Keratinocyte (primary cell): ENCODE data around the gene ZNF423. TPM values are rescaled to one million over a fixed set of nuclear protein-coding genes. Genes with fewer than 3 reads are reported as not detected.

Source experiments
- DNase-seq: peaks from one replicate; pipeline ENCODE4 v3.0.0-alpha.2; 2011; ENCODE audit warnings: low read depth, missing footprints, low spot score
- FAIRE-seq: peaks from 2 replicates; lab custom pipeline; 2011; peaks lifted over from hg19 to GRCh38; lab: Jason Lieb, UNC
- H2AFZ ChIP-seq: 2 replicates; pipeline ENCODE4 v1.6.0; 2012; ENCODE audit warnings: low read length, control low read depth, inconsistent platforms; ENCODE audit not compliant: control insufficient read depth
- H3K27ac ChIP-seq: 2 replicates; pipeline ENCODE4 v1.5.1; 2011; ENCODE audit warnings: low read length; ENCODE audit not compliant: control insufficient read depth, insufficient read depth
- H3K27me3 ChIP-seq: 3 replicates; pipeline ENCODE4 v1.6.0; 2011; ENCODE audit warnings: low read length; ENCODE audit not compliant: control insufficient read depth, insufficient read depth; ENCODE audit errors: extremely low read depth
- H3K36me3 ChIP-seq, 2 experiments: 2 replicates in 1 of 2; 3 replicates in 1 of 2; pipeline ENCODE4 v1.5.1; 2011; ENCODE audit warnings: low read length in 2 of 2, mild to moderate bottlenecking in 1 of 2; ENCODE audit not compliant: control insufficient read depth in 2 of 2, insufficient read depth in 2 of 2; ENCODE audit errors: extremely low read depth in 1 of 2
- H3K4me1 ChIP-seq: 3 replicates; pipeline ENCODE4 v1.5.1; 2011; ENCODE audit warnings: low read length; ENCODE audit not compliant: control insufficient read depth, insufficient read depth; ENCODE audit errors: extremely low read depth
- H3K4me2 ChIP-seq: 3 replicates; pipeline ENCODE4 v1.6.0; 2011; ENCODE audit warnings: low read depth, low read length; ENCODE audit not compliant: control insufficient read depth, insufficient read depth; ENCODE audit errors: extremely low read depth
- H3K4me3 ChIP-seq, 3 experiments: fragments of 200-600 bp in 1 of 3; sonication (generic) in 1 of 3; 2 replicates in 2 of 3; 3 replicates in 1 of 3; pipeline ENCODE4 v1.5.1; 2011 to 2016; ENCODE audit warnings: low read length in 3 of 3, mild to moderate bottlenecking in 3 of 3, control low read depth in 2 of 3, inconsistent platforms in 1 of 3, low read depth in 1 of 3, mixed read lengths in 1 of 3, mixed run types in 1 of 3, moderate library complexity in 1 of 3; ENCODE audit not compliant: control insufficient read depth in 2 of 3, insufficient read depth in 2 of 3; ENCODE audit errors: extremely low read depth in 1 of 3
- H3K79me2 ChIP-seq: 2 replicates; pipeline ENCODE4 v1.6.0; 2012; ENCODE audit warnings: low read length; ENCODE audit not compliant: control insufficient read depth, insufficient read depth
- H3K9ac ChIP-seq: 3 replicates; pipeline ENCODE4 v1.6.0; 2011; ENCODE audit warnings: low read length; ENCODE audit not compliant: control insufficient read depth, insufficient read depth; ENCODE audit errors: extremely low read depth
- H3K9me1 ChIP-seq: 3 replicates; pipeline ENCODE4 v1.6.0; 2011; ENCODE audit warnings: low read length; ENCODE audit not compliant: control insufficient read depth, insufficient read depth; ENCODE audit errors: extremely low read depth
- H3K9me3 ChIP-seq: 2 replicates; pipeline ENCODE4 v1.5.1; 2012; ENCODE audit warnings: low read depth, low read length; ENCODE audit not compliant: control insufficient read depth
- H4K20me1 ChIP-seq: 3 replicates; pipeline ENCODE4 v1.6.0; 2011; ENCODE audit warnings: low read length; ENCODE audit not compliant: control insufficient read depth, insufficient read depth; ENCODE audit errors: extremely low read depth
- CTCF ChIP-seq, 3 experiments: IDR thresholded peaks in 1 of 3; conservative IDR thresholded peaks in 1 of 3; optimal IDR thresholded peaks in 1 of 3; 2 replicates in 2 of 3; 3 replicates in 1 of 3; pipeline versions ENCODE3 to v1.5.1; 2011; ENCODE audit warnings: low read length in 3 of 3, mild to moderate bottlenecking in 3 of 3, moderate library complexity in 2 of 3, control low read depth in 1 of 3, inconsistent platforms in 1 of 3; ENCODE audit not compliant: insufficient read depth in 2 of 3; ENCODE audit errors: extremely low read depth in 1 of 3
- EZH2 ChIP-seq: IDR thresholded peaks from one replicate; pipeline ENCODE4 v1.6.1; 2012; ENCODE audit warnings: inconsistent platforms, mild to moderate bottlenecking, low read length, moderate library complexity
- dilution Hi-C: fragments of 300-500 bp; cut with MboI; formaldehyde crosslinking; loops from one replicate; pipeline ENCODE4 v1.7.0; 2020; ENCODE audit warnings: low sequenced_read_pairs; ENCODE audit not compliant: extremely low pct_ligation_motif_present
- polyA plus RNA-seq, 5 experiments: library from polyadenylated mRNA; depleted of rRNA in 3 of 5; stranded (reverse) in 3 of 5; stranded (forward) in 1 of 5; unstranded in 1 of 5; fragments of >200 nt; gene quantifications; 1 replicate in 1 of 5; 2 replicates in 3 of 5; 3 replicates in 1 of 5; pipeline versions ENCODE4 v1.2.1 to v1.2.3, GENCODE V29; 2011 to 2012; ENCODE audit warnings: missing spikeins in 2 of 5, low read depth in 1 of 5, low replicate concordance in 1 of 5

ZNF423 gene
- polyA plus RNA-seq, 1 donor (not counting 4 experiments of a cell fraction or from before 2014, with no cell fraction given) = 0.05 TPM

DNA sequence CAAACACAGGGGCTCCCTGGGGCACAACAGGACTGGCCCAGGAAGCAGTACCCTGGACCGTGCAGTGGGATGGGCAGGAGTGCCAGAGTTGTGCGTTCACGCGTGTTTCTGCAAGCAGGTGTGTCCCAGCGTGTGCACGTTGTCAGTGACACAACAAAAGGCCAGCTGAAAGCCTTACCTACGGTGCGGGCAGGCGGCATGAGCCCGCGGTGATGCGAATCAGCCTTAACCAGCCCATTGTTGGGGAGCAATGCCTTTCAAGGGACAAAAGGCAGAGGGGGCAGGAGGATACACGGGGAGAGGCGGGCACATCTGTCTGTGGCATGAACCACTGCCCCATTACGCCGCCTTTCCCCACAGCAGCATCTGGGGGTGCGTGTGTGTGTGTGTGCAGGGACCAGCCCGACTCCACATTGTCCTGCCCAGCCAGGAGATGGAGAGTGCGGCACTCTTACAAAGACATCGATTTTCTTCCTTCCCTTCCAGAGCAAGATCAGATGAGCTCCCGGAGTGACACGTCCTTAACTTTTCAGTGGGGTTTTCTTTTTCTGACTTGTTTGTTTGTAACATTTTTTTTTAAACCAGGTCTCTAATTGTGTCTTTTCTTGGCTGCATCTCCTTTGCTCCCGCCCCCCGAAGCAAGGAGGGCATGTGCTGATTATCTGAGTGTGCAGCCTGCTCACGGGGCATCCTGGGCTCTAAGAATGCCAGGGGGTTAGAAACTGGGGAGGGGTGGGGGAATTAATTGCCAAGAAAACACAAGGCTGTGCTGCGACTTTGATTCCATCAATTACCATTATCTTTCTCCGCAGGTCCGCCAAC, 158.1 kb downstream of the ZNF423 start:
- dilution Hi-C loops = no loop called here
- Histone ChIP-seq H3K9ac (no peak overlapping the region), H4K20me1 (no peaks in the 10 kb centered on the region), H3K27ac (no peak overlapping the region), H3K9me3 (no peaks in the 10 kb centered on the region), H3K27me3 (no peaks in the 10 kb centered on the region), H3K36me3 (no peaks in the 10 kb centered on the region), H3K4me1 (peaks cover 27% of the 10 kb centered on the region), H3K79me2 (no peaks in the 10 kb centered on the region), H3K4me3 (no peak overlapping the region), H3K9me1 (no peaks in the 10 kb centered on the region), H3K4me2 (no peak overlapping the region), H2AFZ (no peak overlapping the region)
- TF ChIP-seq EZH2 = no peak
- no peak for TF ChIP-seq CTCF (optimal IDR thresholded peaks at IDR 0.05 in 1 of 3, IDR thresholded peaks at IDR 0.05 in 1 of 3, conservative IDR thresholded peaks at IDR 0.05 in 1 of 3; ENCODE audit: extremely low read depth in 1 of 3, insufficient read depth in 2 of 3, low read length in 3 of 3)
- DNase-seq (no peak), FAIRE-seq (no peak)

- H4K20me1 ChIP-seq = no peaks in the 10 kb centered on the region
- H3K9me1 ChIP-seq = no peaks in the 10 kb centered on the region
- H3K9ac ChIP-seq = no peak overlapping the region
- no peak for FAIRE-seq
- H3K4me1 ChIP-seq = peaks cover 16% of the 10 kb centered on the region
- no peak for DNase-seq
- H3K4me2 ChIP-seq = no peak overlapping the region
- TF ChIP-seq CTCF (optimal IDR thresholded peaks at IDR 0.05 in 1 of 3, IDR thresholded peaks at IDR 0.05 in 1 of 3, conservative IDR thresholded peaks at IDR 0.05 in 1 of 3; ENCODE audit: extremely low read depth in 1 of 3, insufficient read depth in 2 of 3, low read length in 3 of 3) = no peak
- no peaks in the 10 kb centered on the region for H3K36me3 ChIP-seq
- no peaks in the 10 kb centered on the region for H3K27me3 ChIP-seq
- no peaks in the 10 kb centered on the region for H3K79me2 ChIP-seq
- no peaks in the 10 kb centered on the region for H3K9me3 ChIP-seq
- no peak overlapping the region for H3K27ac ChIP-seq
- dilution Hi-C loops = no loop called here
- H3K4me3 ChIP-seq = no peak overlapping the region
- H2AFZ ChIP-seq = no peak overlapping the region
Observed at GRCh38 chr16:49696414-49697101, 159.4 kb downstream of the ZNF423 start.
